GM12872 (cell line): Measurements from ENCODE around the gene CD81.
A peak's percentile ranks its signal among the peaks of the same experiment; 100 is the strongest.

Source experiments
- CTCF ChIP-seq: IDR thresholded peaks from 3 replicates; pipeline ENCODE4 v1.5.1; 2011; ENCODE audit warnings: low read depth, mild to moderate bottlenecking, low read length, moderate library complexity; ENCODE audit not compliant: insufficient read depth

Gene CD81

GRCh38 chr11:2386591-2386990 is 9.5 kb downstream of the CD81 start:
- no peak for TF ChIP-seq CTCF

GRCh38 chr11:2387266-2387987 is 10.3 kb downstream of the CD81 start:
- TF ChIP-seq CTCF = no peak

- no peak; the same call in 2 of the 3 replicates for TF ChIP-seq CTCF
Observed at GRCh38 chr11:2388431-2389376, 11.6 kb downstream of the CD81 start.

- TF ChIP-seq CTCF = peak; percentile 34; the same call in 1 of the 3 replicates
Observed at GRCh38 chr11:2389377-2390026, 12.4 kb downstream of the CD81 start.

- no peak for TF ChIP-seq CTCF
Observed at GRCh38 chr11:2390091-2390724, 13.1 kb downstream of the CD81 start.

GRCh38 chr11:2390725-2391151 is 13.6 kb downstream of the CD81 start:
- no peak for TF ChIP-seq CTCF
